HFFc6 (cell line): ENCODE data around the gene PDE1A. TPM values are rescaled to one million over a fixed set of nuclear protein-coding genes. Genes with fewer than 3 reads are reported as not detected.
"Not testable (repeated sequence)": the region's sequence is repeated elsewhere in the genome, so short reads cannot be mapped to it uniquely, and the experiment has no call there.

Experiments used
- DNase-seq: peaks from one replicate; pipeline ENCODE4 v3.0.0-alpha.2; 2018
- H3K27ac Mint-ChIP-seq: 2 replicates; pipeline ENCODE4 v1.8.0; 2020; ENCODE audit warnings: mild to moderate bottlenecking, mixed read lengths
- H3K27me3 Mint-ChIP-seq: 2 replicates; pipeline ENCODE4 v1.8.0; 2021; ENCODE audit warnings: mild to moderate bottlenecking, moderate library complexity, mixed read lengths; ENCODE audit not compliant: insufficient read depth
- H3K36me3 Mint-ChIP-seq: 2 replicates; pipeline ENCODE4 v1.8.0; 2021; ENCODE audit warnings: low read depth, mixed read lengths
- H3K4me1 Mint-ChIP-seq: 2 replicates; pipeline ENCODE4 v1.8.0; 2020; ENCODE audit warnings: low read depth, mixed read lengths
- H3K4me3 Mint-ChIP-seq: 2 replicates; pipeline ENCODE4 v1.8.0; 2020; ENCODE audit warnings: mild to moderate bottlenecking, moderate library complexity, mixed read lengths
- H3K9me3 Mint-ChIP-seq: 2 replicates; pipeline ENCODE4 v1.8.0; 2020; ENCODE audit warnings: mild to moderate bottlenecking, mixed read lengths
- total RNA-seq, 6 experiments: library from RNA; stranded (reverse); fragmentation: NEBNext Ultra II Directional; extraction: Animal tissue kit (Norgen Biotek cat#: 25700); gene quantifications; 2 replicates in 1 of 6; 3 replicates in 5 of 6; pipeline ENCODE4 v1.2.3, GENCODE V29; 2021
- TF ChIP-seq, protein P1 (sequence below): fragments of 200-600 bp; sonication (generic); IDR thresholded peaks from 2 replicates; pipeline ENCODE4 v1.5.0; 2021; ENCODE audit warnings: antibody characterized with exemption, mild to moderate bottlenecking

The PDE1A gene
- total RNA-seq, 6 experiments from 2014 or later: 2.7 to 8.0 (median 3.9) TPM

DNA sequence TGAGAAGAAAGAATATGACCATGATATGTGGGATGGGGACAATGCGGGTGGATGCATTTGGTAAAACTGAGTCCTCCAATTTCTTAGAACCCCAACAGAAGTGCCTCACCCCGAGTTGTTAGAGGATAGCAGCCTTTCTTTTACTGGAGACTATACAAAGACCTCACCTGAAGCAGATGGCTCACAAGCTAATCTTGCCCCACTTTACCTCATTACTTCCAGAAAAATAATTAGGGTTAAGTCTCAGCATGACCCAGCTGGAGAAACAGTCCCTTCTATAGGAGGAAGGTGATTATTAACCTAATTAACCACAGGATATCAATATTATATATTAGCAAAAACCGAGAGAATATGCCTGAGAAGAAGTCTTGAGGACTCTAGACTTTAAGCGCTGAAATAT is 128.4 kb downstream of the PDE1A start:
- Mint-ChIP-seq H3K27ac (no peak overlapping the region), H3K4me3 (no peak overlapping the region), H3K36me3 (no peaks in the 10 kb centered on the region), H3K9me3 (no peaks in the 10 kb centered on the region), H3K4me1 (peaks cover 31% of the 10 kb centered on the region), H3K27me3 (no peaks in the 10 kb centered on the region; the same call in 1 of the 2 replicates)
- no peak for DNase-seq
- TF ChIP-seq, protein P1, sequence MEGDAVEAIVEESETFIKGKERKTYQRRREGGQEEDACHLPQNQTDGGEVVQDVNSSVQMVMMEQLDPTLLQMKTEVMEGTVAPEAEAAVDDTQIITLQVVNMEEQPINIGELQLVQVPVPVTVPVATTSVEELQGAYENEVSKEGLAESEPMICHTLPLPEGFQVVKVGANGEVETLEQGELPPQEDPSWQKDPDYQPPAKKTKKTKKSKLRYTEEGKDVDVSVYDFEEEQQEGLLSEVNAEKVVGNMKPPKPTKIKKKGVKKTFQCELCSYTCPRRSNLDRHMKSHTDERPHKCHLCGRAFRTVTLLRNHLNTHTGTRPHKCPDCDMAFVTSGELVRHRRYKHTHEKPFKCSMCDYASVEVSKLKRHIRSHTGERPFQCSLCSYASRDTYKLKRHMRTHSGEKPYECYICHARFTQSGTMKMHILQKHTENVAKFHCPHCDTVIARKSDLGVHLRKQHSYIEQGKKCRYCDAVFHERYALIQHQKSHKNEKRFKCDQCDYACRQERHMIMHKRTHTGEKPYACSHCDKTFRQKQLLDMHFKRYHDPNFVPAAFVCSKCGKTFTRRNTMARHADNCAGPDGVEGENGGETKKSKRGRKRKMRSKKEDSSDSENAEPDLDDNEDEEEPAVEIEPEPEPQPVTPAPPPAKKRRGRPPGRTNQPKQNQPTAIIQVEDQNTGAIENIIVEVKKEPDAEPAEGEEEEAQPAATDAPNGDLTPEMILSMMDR: no peak

- Mint-ChIP-seq H3K27ac (no peak overlapping the region), H3K4me1 (no peaks in the 10 kb centered on the region), H3K36me3 (no peaks in the 10 kb centered on the region), H3K9me3 (no peaks in the 10 kb centered on the region), H3K4me3 (no peak overlapping the region), H3K27me3 (no peaks in the 10 kb centered on the region)
- no peak for DNase-seq
- TF ChIP-seq, protein P1: no peak
Measured at GRCh38 chr2:182291296-182291695, 135.5 kb downstream of the PDE1A start.

GRCh38 chr2:182283512-182283911 is 143.3 kb downstream of the PDE1A start:
- no peaks in the 10 kb centered on the region for H3K27me3 Mint-ChIP-seq
- no peaks in the 10 kb centered on the region for H3K36me3 Mint-ChIP-seq
- TF ChIP-seq, protein P1: no peak
- peaks cover 23% of the 10 kb centered on the region for H3K4me1 Mint-ChIP-seq
- no peak for DNase-seq
- H3K9me3 Mint-ChIP-seq: no peaks in the 10 kb centered on the region
- no peak overlapping the region for H3K27ac Mint-ChIP-seq
- H3K4me3 Mint-ChIP-seq: no peak overlapping the region

- peaks cover 23% of the 10 kb centered on the region for H3K4me1 Mint-ChIP-seq
- TF ChIP-seq, protein P1: no peak
- DNase-seq: no peak
- peaks cover 18% of the 10 kb centered on the region for H3K36me3 Mint-ChIP-seq
- no peak overlapping the region for H3K27ac Mint-ChIP-seq
- H3K27me3 Mint-ChIP-seq: no peaks in the 10 kb centered on the region
- H3K4me3 Mint-ChIP-seq: no peak overlapping the region
- peaks cover 16% of the 10 kb centered on the region for H3K9me3 Mint-ChIP-seq
Measured at GRCh38 chr2:182281276-182281675, 145.6 kb downstream of the PDE1A start.

- H3K4me3 Mint-ChIP-seq: no peak overlapping the region
- H3K36me3 Mint-ChIP-seq: peaks cover 27% of the 10 kb centered on the region
- H3K4me1 Mint-ChIP-seq: peaks cover 23% of the 10 kb centered on the region
- peak; percentile 24 for DNase-seq
- H3K27me3 Mint-ChIP-seq: no peaks in the 10 kb centered on the region; the same call in 1 of the 2 replicates
- TF ChIP-seq, protein P1: no peak
- H3K27ac Mint-ChIP-seq: no peak overlapping the region
- H3K9me3 Mint-ChIP-seq: peaks cover 24% of the 10 kb centered on the region
Measured at GRCh38 chr2:182280118-182280517, 146.7 kb downstream of the PDE1A start.

DNA sequence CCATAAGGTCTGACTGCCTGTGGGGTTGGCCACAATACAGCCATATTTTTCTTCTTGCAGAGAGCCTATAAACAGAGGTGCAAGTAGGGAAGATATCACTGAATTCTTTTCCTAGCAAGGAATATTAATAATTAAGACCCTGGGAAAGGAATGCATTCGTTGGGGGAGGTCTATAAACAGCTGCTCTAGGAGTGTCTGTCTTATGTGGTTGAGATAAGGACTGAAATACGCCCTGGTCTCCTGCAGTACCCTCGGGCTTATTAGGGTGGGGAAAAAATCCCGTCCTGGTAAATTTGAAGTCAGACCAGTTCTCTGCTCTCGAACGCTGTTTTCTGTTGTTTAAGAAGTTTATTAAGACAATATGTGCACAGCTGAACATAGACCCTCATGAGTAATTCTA is 150.2 kb downstream of the PDE1A start:
- H3K9me3 Mint-ChIP-seq: peaks cover 29% of the 10 kb centered on the region
- not testable (repeated sequence) for H3K27ac Mint-ChIP-seq, H3K4me3 Mint-ChIP-seq, H3K27me3 Mint-ChIP-seq, DNase-seq
- peaks cover 17% of the 10 kb centered on the region for H3K4me1 Mint-ChIP-seq
- H3K36me3 Mint-ChIP-seq: peaks cover 33% of the 10 kb centered on the region
